CD4-positive, alpha-beta T cell treated with Interleukin-4 for 1 hour (primary cell): Measurements from ENCODE around the gene ABCG2.

ENCODE experiments used
- DNase-seq, 2 donors: peaks; one replicate each; pipeline ENCODE4 v3.0.0-alpha.2; 2020 to 2022

The ABCG2 gene

GRCh38 chr4:88062843-88063242 is 95.6 kb downstream of the ABCG2 start:
- DNase-seq: no peak

GRCh38 chr4:88062311-88062710 is 96.1 kb downstream of the ABCG2 start:
- no peak for DNase-seq

GRCh38 chr4:88060431-88060830 is 98.0 kb downstream of the ABCG2 start:
- DNase-seq: no peak

- no peak for DNase-seq
Observed at GRCh38 chr4:88059766-88060165, 98.7 kb downstream of the ABCG2 start.

- DNase-seq: no peak
Observed at GRCh38 chr4:88058295-88058694, 100.1 kb downstream of the ABCG2 start.

- DNase-seq: no peak
Observed at GRCh38 chr4:88054901-88055300, 103.5 kb downstream of the ABCG2 start.

GRCh38 chr4:88054229-88054628 is 104.2 kb downstream of the ABCG2 start:
- DNase-seq: no peak

- no peak for DNase-seq
Observed at GRCh38 chr4:88045021-88045420, 113.4 kb downstream of the ABCG2 start.

GRCh38 chr4:88043586-88044340 is 114.7 kb downstream of the ABCG2 start:
- no peak for DNase-seq

- DNase-seq: no peak
Observed at GRCh38 chr4:88043001-88043400, 115.4 kb downstream of the ABCG2 start.

- DNase-seq: no peak
Observed at GRCh38 chr4:88041626-88042025, 116.8 kb downstream of the ABCG2 start.

GRCh38 chr4:88040707-88041106 is 117.7 kb downstream of the ABCG2 start:
- no peak for DNase-seq
